NCI-H345 treated with DMSO at 0.1 percent for 48 hours (cell line): ENCODE results near the gene ADCY10.
"Not testable (repeated sequence)": the region's sequence is repeated elsewhere in the genome, so short reads cannot be mapped to it uniquely, and the experiment has no call there.

ENCODE experiments used
- DNase-seq: peaks from one replicate; lab custom pipeline; 2025; ENCODE audit not compliant: unreplicated experiment; lab: John Stamatoyannopoulos, UW

The ADCY10 gene

DNA sequence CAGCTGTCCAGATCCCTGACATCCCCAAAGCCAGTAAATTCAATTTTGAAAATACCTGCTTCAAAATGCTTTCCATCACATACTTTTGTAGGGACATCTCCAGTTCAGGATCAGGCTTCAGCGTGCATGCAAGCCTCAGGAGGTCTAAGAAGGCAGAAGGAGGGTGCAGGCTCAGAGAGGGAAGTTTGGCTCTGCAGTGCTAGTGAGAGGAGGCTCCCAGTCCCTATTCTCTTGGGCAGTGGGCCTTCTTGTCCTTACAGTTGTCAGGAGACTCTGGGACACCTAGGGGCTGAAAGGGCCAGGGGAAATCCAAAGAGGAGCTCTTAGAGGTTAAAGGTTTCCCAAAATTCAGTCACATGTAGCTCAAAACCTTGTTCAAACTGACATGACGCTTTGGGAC, 20.1 kb downstream of the ADCY10 start:
- no peak for DNase-seq

DNA sequence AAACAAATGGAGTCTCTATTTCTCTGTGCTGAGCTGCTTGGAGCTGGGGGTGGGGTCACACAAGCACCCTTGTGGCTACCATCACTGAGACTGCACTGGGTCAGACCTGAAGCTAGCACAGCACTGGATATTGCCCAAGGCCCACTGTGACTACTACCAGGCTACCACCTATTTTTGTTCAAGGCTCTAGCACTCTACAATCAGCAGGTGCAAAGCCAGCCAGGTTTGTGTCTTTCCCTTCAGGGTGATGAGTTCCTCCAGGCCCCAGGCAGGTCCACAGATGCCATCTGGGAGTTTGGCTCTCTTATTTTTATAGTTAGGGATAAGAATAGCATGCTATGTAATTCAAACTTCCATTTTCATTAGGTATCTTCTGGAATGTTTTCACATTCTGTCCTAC, 23.5 kb downstream of the ADCY10 start:
- no peak for DNase-seq

- not testable (repeated sequence) for DNase-seq
Observed at GRCh38 chr1:167887187-167887586, 26.7 kb downstream of the ADCY10 start.

DNA sequence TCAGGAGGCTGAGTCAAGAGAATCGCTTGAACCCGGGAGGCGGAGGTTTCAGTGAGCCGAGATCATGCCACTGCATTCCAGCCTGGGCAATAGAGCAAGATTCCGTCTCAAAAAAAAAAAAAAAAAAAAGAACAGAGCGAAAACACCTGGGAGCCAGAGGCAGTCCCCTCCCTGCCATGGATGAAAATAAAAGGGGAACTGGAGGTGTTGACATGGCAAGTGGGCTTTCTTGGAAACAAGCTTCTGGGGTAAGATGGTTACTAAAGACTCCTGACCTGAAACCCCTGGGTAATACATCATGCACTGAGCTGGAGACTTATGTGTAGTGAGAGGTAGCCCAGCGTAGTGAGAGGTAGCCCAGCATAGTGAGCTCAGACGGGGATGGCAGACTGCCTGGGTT, 31.6 kb downstream of the ADCY10 start:
- no peak for DNase-seq

DNA sequence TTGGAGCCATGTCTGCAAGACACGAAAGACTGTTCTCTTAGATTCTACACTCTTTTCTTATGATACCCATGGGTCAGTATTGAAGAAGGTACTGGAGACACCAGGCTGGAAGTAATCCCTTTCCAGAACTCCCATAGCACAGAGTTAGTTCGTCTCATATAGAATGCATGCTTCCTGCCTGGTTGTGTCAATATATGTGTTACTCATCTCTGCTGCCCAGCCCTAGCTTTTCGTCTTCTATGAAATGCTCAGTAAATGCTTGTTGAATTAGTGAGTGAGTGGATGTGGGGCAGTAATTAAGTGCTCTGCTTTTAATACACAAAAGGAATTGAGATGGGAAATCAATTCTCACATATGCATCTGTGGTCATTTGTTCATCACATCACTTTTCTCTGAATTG, 32.1 kb downstream of the ADCY10 start:
- no peak for DNase-seq

DNA sequence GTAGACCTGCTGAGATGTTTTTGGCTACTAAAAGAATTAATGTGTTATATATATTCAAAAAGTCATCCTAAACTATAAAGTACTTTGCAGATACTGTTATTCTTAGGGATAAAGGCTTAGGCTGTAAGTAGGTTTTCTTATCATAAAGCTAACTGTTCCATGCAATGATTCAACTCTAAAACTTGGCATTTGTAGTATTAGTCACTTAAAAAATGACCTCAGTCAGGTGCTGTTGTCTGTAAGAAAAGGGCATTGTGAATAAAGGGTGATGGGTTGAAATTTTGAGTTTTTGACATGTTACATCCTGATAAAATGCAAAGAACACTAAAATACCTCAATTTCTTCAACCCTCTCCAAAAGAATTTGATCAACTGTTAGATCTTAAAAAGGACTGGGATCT, 32.9 kb downstream of the ADCY10 start:
- no peak for DNase-seq

DNA sequence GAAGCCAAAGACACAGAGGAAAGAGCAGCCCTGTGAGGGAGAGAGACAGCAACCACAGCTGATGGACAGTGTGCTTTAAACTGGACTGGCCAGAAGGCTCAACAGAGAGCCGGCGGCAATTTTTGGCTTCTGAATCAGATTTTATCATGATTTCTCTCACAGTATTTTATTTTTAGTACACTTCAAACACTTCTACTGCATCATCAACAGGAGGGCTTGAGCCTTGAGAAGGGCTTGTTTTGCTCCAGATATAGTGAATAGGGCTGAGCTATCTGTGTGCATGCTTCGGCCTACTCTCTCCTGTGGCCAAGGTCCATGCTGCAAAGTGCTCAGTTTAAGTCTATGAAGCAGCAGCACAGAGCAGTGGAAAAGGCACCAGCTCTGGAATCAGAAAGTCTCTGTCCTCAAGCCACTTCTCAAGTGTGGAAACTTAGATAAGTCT, 33.3 kb downstream of the ADCY10 start:
- DNase-seq: no peak

DNA sequence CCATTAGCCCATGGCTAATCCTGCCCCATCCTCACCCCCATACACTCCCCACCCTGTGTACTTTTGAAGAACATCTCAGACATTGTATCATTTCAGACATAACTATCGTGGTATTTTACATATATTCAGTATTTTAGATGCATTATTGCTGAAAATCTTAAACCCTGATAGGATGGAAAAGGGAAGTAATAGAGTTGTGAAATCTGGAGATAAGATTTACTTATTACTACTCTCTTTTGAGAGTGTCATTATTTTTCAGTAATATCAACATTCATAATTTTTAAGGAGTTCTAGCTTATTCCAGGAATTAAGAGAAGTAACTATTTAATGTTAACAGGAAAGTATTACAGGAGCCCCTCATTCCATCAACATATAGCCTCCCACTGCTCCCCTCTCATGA, 34.4 kb downstream of the ADCY10 start:
- DNase-seq: no peak

GRCh38 chr1:167878372-167879160, 35.4 kb downstream of the ADCY10 start:
- no peak for DNase-seq

DNA sequence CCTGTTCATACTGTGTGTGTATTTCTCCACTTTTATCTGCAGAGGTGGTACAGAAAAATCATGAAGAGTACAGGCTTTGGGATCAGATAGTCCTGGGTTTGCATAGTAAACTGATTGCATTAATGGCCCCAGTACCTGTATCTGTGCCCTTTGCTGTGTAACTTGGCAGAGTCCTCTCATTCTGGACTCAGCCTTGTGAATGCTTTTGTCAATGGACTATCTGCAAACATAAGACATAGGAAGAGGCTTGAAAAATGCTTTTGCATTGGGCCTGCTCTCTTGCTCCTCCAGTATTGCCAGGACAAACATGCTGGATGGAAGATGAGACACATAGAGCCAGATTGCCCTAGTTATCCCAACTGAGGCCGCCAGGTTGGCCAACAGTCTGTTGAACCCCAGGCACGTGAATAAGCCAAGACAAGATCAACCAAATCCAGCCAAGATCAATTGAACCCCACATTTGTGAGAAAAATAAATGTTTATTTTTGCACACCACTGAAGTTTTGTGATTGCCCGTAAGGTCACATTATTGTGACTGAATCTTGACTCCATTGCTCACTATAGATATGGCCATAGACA, 37.2 kb downstream of the ADCY10 start:
- DNase-seq: no peak

DNA sequence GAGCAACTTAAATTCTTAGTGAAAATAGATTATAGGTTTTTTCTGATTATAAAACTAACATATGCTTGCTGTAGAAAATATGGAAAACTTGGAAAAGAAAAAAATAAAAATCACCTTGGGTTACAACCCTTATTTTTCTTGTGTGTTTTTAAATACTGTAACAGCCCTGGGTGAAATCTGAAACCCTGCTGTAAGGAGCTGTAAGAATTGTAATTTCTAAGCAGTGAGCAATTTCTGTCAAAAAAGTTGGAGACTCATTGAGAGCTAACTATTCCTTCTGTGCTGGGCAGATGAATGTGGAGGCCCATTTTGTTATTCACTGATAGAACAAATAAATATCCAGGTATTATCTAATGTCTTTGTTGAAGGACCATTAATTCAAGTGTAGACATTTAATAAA, 42.6 kb downstream of the ADCY10 start:
- DNase-seq: no peak

- not testable (repeated sequence) for DNase-seq
Observed at GRCh38 chr1:167869157-167870001, 44.6 kb downstream of the ADCY10 start.

DNA sequence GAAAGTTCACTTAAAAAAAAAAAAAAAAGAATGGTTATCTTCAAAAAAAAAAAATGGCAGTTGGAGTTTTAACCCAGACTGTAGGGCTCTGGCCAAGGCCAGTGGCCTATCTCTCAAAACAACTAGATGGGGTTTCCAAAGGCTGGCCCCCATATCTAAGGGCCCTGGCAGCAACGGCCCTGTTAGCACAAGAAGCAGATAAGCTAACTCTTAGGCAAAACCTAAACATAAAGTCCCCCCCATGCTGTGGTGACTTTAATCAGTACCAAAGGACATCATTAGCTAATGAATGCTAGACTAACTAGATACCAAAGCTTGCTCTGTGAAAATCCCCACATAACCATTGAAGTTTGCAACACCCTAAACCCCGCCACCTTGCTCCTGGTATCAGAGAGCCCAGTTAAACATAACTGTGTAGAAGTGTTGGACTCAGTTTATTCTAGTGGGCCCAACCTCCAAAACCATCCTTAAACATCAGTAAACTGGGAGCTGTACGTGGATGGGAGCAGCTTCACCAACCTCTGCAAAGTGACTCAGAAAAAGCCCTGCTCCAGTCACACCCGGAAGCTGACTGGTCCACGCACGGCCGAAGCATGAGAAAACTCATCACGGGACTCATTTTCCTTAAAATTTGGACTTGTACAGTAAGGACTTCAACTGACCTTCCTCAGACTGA, 47.1 kb downstream of the ADCY10 start:
- DNase-seq: not testable (repeated sequence)

- DNase-seq: not testable (repeated sequence)
Observed at GRCh38 chr1:167866326-167866725, 47.6 kb downstream of the ADCY10 start.

GRCh38 chr1:167865804-167866308, 48.1 kb downstream of the ADCY10 start:
- DNase-seq: not testable (repeated sequence)

DNA sequence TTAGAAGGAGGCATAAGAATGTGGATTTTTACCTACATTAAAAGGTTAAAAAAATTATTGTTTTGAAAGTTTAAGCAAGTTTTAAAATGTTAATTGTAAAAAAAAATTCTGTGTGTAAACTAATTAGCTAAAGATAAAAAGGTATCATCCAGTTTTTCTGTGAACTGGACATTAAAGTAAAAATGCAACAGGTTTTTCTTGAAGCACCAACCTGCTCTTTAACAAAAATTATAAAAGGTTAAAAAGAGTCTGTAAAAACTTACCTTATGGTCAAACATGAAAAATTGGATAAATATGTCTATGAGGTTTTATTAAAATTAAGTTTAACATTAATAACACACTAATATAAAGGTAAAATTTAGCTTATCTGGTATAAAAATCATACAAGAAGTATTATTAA, 48.7 kb downstream of the ADCY10 start:
- not testable (repeated sequence) for DNase-seq

DNA sequence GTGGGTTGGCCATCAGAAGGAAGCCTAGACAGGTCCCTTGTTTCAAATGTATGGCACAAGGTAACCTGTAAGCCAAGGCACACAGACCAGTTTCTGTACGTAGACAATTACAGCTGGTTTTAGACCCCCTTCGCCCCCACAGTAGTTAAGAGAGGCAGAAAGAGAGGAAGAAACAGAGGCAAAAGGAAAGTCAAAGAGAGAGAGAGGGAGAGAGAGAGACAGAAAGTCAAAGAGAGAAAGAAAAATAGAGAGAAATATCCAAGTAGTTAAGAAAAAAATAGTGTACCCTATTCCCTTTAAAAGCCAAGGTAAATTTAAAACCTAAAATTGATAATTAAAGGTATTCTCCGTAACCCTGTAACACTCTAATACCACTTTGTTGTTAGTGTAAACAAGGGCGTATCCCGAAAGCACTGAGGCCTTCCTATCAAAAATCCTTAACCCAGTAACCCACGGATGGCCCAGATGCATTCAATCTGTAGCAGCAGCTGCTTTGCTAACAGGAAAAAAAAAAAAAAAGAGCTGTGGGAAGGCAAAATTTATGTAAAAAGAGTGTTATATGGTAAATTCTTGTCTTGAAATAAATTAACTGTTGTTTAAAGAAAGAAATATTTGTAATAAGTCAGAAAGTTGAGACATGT, 49.4 kb downstream of the ADCY10 start:
- no peak for DNase-seq

DNA sequence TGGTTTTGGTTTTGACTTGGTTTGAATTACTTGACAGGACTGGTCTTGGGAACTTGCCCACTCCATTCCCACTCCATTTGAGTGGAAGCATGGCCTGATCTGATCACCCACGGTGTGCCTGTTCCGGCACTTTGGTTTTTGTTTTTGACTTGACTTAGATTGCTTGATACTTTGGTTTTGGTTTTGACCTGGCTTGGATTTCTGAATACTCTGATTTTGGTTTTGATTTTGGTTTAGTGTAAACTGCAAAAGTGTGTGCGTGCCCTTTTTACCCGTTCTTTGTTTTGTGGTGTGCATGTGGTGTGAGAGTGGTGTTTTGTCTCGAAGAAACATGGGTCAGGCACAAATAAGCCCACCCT, 50.0 kb downstream of the ADCY10 start:
- no peak for DNase-seq

DNA sequence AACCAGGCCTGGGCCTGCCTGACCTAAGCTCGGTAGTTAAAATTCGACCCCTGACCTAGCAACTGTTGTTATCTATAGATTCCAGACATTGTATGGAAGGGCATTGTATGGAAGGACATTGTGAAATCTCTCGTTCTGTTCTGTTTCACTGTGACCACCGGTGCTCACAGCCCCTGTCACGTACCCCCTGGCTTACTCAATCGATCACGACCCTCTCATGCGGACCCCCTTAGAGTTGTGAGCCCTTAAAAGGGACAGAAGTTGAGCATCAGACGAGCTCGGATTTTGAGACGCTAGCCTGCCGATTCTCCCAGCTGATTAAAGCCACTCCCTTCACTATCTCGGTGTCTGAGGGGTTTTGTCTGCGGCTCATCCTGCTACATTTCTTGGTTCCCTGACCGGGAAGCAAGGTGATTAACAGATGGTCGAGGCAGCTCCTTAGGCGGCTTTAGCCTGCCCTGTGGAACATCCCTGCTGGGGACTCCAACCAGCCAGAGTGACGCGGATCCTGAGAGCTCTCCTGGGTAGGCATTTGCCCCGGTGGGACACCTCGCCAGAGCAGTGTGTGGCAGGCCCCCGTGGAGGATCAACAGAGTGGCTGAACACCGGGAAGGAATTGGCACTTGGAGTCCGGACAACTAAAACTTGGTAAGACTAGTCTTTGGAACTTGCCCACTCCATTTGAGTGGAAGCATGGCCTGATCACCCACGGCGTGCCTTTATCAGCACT, 50.6 kb downstream of the ADCY10 start:
- DNase-seq: not testable (repeated sequence)
